Astrocyte (in vitro differentiated cells and primary cell): Measurements from ENCODE around the gene PLAAT1.

ENCODE experiments used
- EZH2 ChIP-seq: IDR thresholded peaks from 2 replicates; pipeline ENCODE4 v1.6.1; 2012; ENCODE audit warnings: mild to moderate bottlenecking, low read length, inconsistent platforms; ENCODE audit not compliant: insufficient read depth
- TF ChIP-seq, protein P1 (sequence below): IDR thresholded peaks from 2 replicates; pipeline ENCODE4 v1.5.1; 2011; ENCODE audit warnings: low read depth, mild to moderate bottlenecking, inconsistent platforms, low read length, moderate library complexity; ENCODE audit not compliant: insufficient read depth

DNA sequence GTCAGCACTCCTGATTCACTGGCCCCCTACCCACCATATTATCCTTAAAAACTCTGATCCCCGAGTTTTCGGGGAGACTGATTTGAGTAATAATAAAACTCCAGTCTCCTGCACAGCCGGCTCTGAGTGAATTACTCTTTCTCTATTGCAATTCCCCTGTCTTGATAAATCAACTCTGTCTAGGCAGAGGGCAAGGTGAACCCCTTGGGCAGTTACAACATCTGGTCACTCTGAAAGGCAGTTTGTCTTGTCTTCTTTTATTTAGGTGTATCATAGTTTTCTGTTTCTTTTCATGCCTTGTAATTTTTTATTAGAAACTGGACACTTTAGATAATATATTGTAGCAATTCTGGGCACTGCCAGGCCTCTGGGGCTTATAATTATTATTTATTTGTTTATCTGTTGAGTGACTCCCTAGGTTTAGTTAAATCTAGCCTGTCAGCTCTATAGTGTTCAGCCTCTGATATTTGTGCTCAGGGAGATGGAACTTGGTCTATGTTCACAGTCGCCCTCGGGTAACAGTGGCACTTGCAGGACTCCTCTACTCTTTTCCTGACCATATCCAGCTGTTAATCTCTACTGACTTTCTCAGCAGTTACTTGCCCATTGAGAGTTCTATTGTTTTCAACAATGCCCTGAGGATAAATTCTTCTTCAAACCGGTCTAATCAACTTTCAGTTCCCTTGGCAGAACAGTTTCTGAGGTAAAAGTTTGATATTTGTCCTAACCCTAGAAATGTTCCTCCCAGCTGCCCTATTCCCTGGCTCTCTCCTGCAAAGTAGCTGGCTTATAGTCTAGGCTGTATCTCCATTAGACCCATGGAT, 15.5 kb upstream of the PLAAT1 start:
- TF ChIP-seq, protein P1, sequence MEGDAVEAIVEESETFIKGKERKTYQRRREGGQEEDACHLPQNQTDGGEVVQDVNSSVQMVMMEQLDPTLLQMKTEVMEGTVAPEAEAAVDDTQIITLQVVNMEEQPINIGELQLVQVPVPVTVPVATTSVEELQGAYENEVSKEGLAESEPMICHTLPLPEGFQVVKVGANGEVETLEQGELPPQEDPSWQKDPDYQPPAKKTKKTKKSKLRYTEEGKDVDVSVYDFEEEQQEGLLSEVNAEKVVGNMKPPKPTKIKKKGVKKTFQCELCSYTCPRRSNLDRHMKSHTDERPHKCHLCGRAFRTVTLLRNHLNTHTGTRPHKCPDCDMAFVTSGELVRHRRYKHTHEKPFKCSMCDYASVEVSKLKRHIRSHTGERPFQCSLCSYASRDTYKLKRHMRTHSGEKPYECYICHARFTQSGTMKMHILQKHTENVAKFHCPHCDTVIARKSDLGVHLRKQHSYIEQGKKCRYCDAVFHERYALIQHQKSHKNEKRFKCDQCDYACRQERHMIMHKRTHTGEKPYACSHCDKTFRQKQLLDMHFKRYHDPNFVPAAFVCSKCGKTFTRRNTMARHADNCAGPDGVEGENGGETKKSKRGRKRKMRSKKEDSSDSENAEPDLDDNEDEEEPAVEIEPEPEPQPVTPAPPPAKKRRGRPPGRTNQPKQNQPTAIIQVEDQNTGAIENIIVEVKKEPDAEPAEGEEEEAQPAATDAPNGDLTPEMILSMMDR, result no peak
- no peak for TF ChIP-seq EZH2
